Astrocyte (in vitro differentiated cells and primary cell): ENCODE measurements around the gene OSBPL5. TPM values are rescaled to one million over a fixed set of nuclear protein-coding genes. Genes with fewer than 3 reads are reported as not detected.

Experiments
- DNase-seq: peaks from one replicate; pipeline ENCODE4 v3.0.0-alpha.2; 2010; ENCODE audit warnings: low read depth
- FAIRE-seq: peaks from 2 replicates; lab custom pipeline; 2011; peaks lifted over from hg19 to GRCh38; lab: Jason Lieb, UNC
- H2AFZ ChIP-seq: 2 replicates; pipeline ENCODE4 v1.6.0; 2012; ENCODE audit warnings: low read depth, low read length, inconsistent platforms
- H3K27ac ChIP-seq: 2 replicates; pipeline ENCODE4 v1.5.1; 2011; ENCODE audit warnings: low read depth, low read length, inconsistent platforms
- H3K27me3 ChIP-seq: 2 replicates; pipeline ENCODE4 v1.6.0; 2011; ENCODE audit warnings: low read length, inconsistent platforms; ENCODE audit not compliant: insufficient read depth
- H3K36me3 ChIP-seq: 2 replicates; pipeline ENCODE4 v1.5.1; 2011; ENCODE audit warnings: low read length, inconsistent platforms; ENCODE audit not compliant: insufficient read depth
- H3K4me1 ChIP-seq: 2 replicates; pipeline ENCODE4 v1.5.1; 2011; ENCODE audit warnings: low read length, inconsistent platforms; ENCODE audit not compliant: insufficient read depth
- H3K4me2 ChIP-seq: 2 replicates; pipeline ENCODE4 v1.6.0; 2012; ENCODE audit warnings: low read length, inconsistent platforms
- H3K4me3 ChIP-seq: 2 replicates; pipeline ENCODE4 v1.5.1; 2011; ENCODE audit warnings: low read depth, mild to moderate bottlenecking, low read length, inconsistent platforms; ENCODE audit not compliant: insufficient read depth
- H3K79me2 ChIP-seq: 2 replicates; pipeline ENCODE4 v1.6.0; 2012; ENCODE audit warnings: mild to moderate bottlenecking, low read length, inconsistent platforms; ENCODE audit not compliant: insufficient read depth
- H3K9ac ChIP-seq: 2 replicates; pipeline ENCODE4 v1.6.0; 2012; ENCODE audit warnings: mild to moderate bottlenecking, low read length, inconsistent platforms
- H3K9me3 ChIP-seq: 2 replicates; pipeline ENCODE4 v1.5.1; 2012; ENCODE audit warnings: low read depth, mild to moderate bottlenecking, low read length, inconsistent platforms; ENCODE audit not compliant: insufficient read depth
- H4K20me1 ChIP-seq: 2 replicates; pipeline ENCODE4 v1.6.0; 2012; ENCODE audit warnings: low read length, inconsistent platforms; ENCODE audit not compliant: insufficient read depth
- H3K27ac Mint-ChIP-seq: one replicate; pipeline ENCODE4 v1.8.0; 2021; ENCODE audit warnings: mild to moderate bottlenecking, mixed read lengths; ENCODE audit not compliant: unreplicated experiment
- H3K27me3 Mint-ChIP-seq: one replicate; pipeline ENCODE4 v1.8.0; 2021; ENCODE audit warnings: low read depth, mixed read lengths; ENCODE audit not compliant: unreplicated experiment
- H3K36me3 Mint-ChIP-seq: one replicate; pipeline ENCODE4 v1.8.0; 2021; ENCODE audit warnings: low read depth, mixed read lengths; ENCODE audit not compliant: unreplicated experiment
- H3K4me1 Mint-ChIP-seq: one replicate; pipeline ENCODE4 v1.8.0; 2021; ENCODE audit warnings: low read depth, mixed read lengths; ENCODE audit not compliant: unreplicated experiment
- H3K4me3 Mint-ChIP-seq: one replicate; pipeline ENCODE4 v1.8.0; 2021; ENCODE audit warnings: mild to moderate bottlenecking, moderate library complexity, mixed read lengths; ENCODE audit not compliant: unreplicated experiment
- H3K9me3 Mint-ChIP-seq: one replicate; pipeline ENCODE4 v1.8.0; 2021; ENCODE audit warnings: mild to moderate bottlenecking, mixed read lengths; ENCODE audit not compliant: unreplicated experiment
- CTCF ChIP-seq: IDR thresholded peaks from 2 replicates; pipeline ENCODE4 v1.5.1; 2011; ENCODE audit warnings: low read depth, mild to moderate bottlenecking, inconsistent platforms, low read length, moderate library complexity; ENCODE audit not compliant: insufficient read depth
- EZH2 ChIP-seq: IDR thresholded peaks from 2 replicates; pipeline ENCODE4 v1.6.1; 2012; ENCODE audit warnings: mild to moderate bottlenecking, low read length, inconsistent platforms; ENCODE audit not compliant: insufficient read depth
- total RNA-seq: library from RNA; stranded (reverse); gene quantifications from 2 replicates; pipeline ENCODE4 v1.2.1, GENCODE V29; 2021

OSBPL5 gene
- total RNA-seq, 1 donor from 2014 or later, result 29.0 TPM

DNA sequence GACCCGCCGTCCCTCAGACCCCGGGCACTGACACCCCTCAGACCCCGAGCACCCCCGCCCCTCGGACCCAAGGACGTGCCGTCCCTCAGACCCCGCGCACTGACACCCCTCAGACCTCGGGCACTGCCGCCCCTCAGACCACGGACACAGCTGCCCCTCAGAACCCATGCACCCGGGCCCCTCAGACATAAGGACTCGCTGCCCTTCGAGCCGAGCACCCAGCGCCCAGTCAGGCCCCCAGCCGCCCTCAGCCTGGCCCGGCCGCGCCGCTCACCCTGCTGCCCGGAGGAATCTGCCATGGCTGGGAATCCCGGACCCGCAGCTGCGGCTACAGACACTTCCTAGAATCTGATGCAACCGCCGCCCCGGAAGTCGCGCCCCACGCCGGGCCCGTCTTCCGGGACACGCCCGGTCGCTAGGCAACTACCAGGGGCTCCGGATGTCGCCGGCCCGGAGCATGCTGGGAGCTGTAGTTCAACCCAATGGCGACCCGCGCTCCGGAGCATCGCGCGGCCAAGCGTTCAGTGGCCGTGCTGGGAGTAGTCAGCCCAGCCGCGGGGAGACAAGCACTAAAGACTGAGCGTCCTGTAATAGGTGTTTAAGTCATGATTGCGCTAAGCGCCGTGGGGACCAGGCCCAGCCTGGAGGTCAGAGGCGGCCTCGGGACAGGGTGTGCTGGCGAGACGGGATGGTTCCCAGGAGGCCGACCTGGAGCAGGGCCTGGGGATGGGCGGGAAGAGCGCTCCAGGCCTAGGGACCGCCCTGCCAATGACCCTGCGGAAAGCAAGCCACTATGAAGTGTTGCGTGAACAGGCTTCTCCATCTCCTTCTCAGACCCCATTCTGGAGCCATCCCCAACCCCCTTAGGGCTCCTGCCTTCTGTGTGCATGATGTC lies 107.8 kb downstream of the OSBPL5 start, which contains the start of gene CARS1:
TSS of gene CARS1 (minus strand) at position 355 of the 895 bp plus-strand sequence. CDS start at position 299, 56 bp downstream.
- FAIRE-seq (no peak), DNase-seq (peak; percentile 86)
- Histone ChIP-seq H3K4me2 (peak within 1 kb of the TSS; percentile 95), H2AFZ (peak within 1 kb of the TSS; percentile 99), H3K36me3 (peaks cover 4% of the 10 kb centered on the region), H3K79me2 (peaks cover 47% of the 10 kb centered on the region), H3K27me3 (no peaks in the 10 kb centered on the region), H4K20me1 (peaks cover 28% of the 10 kb centered on the region), H3K27ac (peak within 1 kb of the TSS; percentile 69), H3K9ac (peak within 1 kb of the TSS; percentile 88), H3K4me1 (peaks cover 20% of the 10 kb centered on the region), H3K4me3 (peak within 1 kb of the TSS; percentile 80), H3K9me3 (no peaks in the 10 kb centered on the region)
- Mint-ChIP-seq H3K27ac (peak within 1 kb of the TSS; percentile 93), H3K4me3 (peak within 1 kb of the TSS; percentile 96), H3K9me3 (no peaks in the 10 kb centered on the region), H3K36me3 (peaks cover 10% of the 10 kb centered on the region), H3K27me3 (no peaks in the 10 kb centered on the region), H3K4me1 (peaks cover 31% of the 10 kb centered on the region)
- TF ChIP-seq EZH2 (no peak), CTCF (no peak)

DNA sequence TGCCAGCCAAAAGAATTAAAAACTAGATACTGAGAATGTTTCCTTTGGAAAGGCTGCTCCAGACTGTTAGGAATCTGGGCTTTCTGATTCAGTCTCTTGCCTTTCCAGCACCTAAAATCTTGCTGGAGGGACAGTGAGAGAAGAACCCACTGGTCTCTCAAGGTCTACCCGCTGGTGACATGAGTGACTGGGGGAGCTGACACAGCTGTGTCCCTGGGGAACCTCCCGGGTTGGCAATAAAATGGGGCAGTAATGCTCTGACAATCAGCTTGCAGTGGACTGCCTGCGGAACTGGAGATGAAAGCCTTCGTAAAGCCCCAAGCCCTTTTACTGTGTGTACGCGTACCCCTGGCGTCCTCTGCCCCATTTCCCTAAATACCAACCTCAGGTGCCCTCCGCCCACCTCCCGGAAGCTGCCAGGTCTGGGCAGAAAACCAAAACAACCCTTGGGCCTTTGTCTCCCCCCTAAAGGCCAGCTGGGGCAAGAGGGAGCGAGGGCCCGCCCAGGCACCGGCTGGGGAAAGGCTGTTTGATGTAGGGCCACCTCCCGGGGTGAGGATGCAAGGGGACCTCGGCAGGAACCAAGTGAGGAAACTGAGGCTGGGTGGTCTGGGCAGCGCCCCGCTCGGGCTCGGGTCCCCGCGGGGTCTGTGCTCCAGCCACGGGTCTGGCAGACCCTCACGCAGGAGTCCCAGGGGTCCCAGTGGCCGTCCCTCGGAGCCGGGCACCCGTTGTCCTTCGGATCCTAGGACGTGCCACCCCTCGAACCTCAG lies 108.6 kb downstream of the OSBPL5 start:
- Histone ChIP-seq H3K27me3 (no peaks in the 10 kb centered on the region), H3K27ac (peak overlapping the region; percentile 69), H3K4me1 (peaks cover 20% of the 10 kb centered on the region), H3K4me3 (peak overlapping the region; percentile 80), H3K36me3 (peaks cover 4% of the 10 kb centered on the region), H3K9ac (peak overlapping the region; percentile 88), H3K9me3 (no peaks in the 10 kb centered on the region), H3K79me2 (peaks cover 55% of the 10 kb centered on the region), H2AFZ (no peak overlapping the region), H4K20me1 (peaks cover 36% of the 10 kb centered on the region), H3K4me2 (peak overlapping the region; percentile 95)
- H3K36me3 Mint-ChIP-seq, result peaks cover 12% of the 10 kb centered on the region
- H3K27ac Mint-ChIP-seq, result peak overlapping the region; percentile 93
- no peaks in the 10 kb centered on the region for H3K9me3 Mint-ChIP-seq
- DNase-seq, result no peak
- H3K27me3 Mint-ChIP-seq, result no peaks in the 10 kb centered on the region
- TF ChIP-seq EZH2 (no peak), CTCF (no peak)
- peaks cover 35% of the 10 kb centered on the region for H3K4me1 Mint-ChIP-seq
- H3K4me3 Mint-ChIP-seq, result peak overlapping the region; percentile 96
- FAIRE-seq, result no peak
